HG02588 (cell line): Measurements from ENCODE around the gene LOXL4.
"Not testable (repeated sequence)": the region's sequence is repeated elsewhere in the genome, so short reads cannot be mapped to it uniquely, and the experiment has no call there.

Source experiments
- ATAC-seq: cut with Tn5 transposase; IDR thresholded peaks from one replicate; pipeline ENCODE4 v1.9.1; 2021; ENCODE audit warnings: mild to moderate bottlenecking, moderate library complexity; ENCODE audit not compliant: unreplicated experiment

LOXL4 gene

GRCh38 chr10:98248018-98248417, 20.0 kb downstream of the LOXL4 start:
- no peak for ATAC-seq

DNA sequence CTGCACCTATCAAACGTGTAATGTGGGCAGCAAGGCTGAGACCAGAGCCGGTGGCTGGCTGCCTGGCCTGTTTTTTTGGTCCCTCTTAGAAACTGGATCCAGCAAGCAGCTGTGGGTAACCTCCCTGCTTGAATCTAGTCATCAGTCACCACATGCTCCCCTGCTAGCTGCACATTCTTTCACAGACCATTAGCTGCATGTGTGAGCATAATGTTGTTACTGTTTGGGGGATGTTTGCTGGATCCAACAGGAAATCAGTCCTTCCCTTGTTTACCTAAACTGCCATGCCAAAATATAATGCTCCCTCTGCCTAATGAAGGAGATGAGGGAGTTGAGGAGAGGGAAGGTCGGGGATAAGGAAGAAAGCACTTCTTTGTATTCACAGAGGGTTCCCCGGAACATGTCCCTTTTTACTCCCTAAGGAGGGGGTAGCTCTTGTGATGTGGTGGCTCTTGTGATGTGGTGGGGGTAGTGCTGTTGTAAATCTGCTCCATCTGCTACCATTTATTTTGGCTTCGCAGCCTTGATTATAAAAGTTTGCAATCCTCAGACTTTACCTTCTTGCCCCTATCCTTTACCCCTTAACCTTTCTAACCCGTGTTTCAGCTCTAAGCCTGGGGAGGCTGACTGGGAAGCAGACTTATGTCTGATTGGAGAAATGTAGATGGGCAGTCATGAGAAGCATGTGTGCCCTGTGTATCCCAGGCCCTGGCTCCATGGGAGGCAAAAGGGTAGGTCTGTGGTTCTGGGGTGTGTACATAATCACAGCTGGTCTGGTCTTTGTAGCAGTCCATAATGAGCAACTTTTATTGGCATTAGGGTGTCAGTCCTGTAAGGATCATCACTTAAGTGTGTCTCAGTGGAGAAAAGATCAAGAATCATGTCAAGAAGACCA, 20.8 kb downstream of the LOXL4 start:
- no peak for ATAC-seq

DNA sequence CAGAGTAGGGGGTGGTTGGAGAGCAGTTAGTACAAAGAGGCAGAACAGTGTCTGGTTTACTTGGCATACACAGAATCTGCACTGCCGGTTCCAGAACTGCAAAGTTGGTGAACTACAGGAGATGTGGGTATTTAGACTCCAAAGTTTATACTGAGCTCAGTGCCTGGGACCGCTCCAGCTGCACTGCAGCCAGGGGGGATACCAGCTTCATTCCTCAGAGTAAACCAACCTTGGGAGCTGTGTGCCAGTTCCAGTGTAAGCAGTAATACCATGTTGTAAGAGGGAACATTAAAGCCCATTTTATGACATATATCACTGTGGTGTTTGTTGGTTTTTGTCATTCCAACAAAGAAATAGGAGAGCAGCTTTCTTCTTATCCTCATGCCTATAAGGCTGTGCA, 23.4 kb downstream of the LOXL4 start:
- ATAC-seq = no peak

GRCh38 chr10:98244141-98244540, 23.9 kb downstream of the LOXL4 start:
- no peak for ATAC-seq

GRCh38 chr10:98242823-98243222, 25.2 kb downstream of the LOXL4 start:
- ATAC-seq = no peak

DNA sequence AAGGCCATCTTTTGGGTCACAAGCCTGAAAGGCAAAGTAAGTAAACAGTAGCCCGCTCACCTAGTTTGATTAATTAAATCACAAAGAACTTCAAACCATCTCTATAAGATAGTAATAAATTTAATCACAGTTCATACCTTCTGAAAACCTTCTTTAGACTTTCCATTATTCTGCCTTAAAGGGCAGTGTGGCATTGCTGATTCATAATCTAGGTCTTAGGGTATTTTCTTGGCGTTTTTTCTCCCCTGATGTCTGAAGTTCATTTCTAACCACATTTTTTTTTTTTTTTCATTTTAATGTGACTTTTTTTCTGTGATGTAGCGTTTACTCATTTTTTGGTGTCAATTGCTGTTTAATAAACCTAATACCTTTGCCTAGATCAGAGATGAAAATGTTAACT, 27.5 kb downstream of the LOXL4 start:
- ATAC-seq = no peak

DNA sequence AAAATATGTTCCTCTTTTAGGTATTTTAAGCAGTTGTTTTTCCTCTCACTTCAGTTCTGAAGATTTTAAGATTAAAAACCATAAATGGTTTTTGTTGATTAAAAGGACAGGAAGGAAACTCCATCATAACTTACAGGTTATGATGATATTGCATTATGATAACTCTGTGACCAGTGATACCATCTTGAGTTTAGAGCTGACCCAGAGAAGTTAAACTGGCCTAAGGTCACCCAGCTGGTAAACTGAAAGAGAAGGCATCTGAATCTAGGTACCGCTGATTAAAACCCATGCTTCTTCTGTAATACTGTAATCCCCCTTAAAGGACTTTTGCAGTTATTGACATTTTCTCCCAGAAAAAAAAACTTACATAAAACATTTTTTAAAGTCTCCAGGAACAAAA, 29.6 kb downstream of the LOXL4 start:
- no peak for ATAC-seq

DNA sequence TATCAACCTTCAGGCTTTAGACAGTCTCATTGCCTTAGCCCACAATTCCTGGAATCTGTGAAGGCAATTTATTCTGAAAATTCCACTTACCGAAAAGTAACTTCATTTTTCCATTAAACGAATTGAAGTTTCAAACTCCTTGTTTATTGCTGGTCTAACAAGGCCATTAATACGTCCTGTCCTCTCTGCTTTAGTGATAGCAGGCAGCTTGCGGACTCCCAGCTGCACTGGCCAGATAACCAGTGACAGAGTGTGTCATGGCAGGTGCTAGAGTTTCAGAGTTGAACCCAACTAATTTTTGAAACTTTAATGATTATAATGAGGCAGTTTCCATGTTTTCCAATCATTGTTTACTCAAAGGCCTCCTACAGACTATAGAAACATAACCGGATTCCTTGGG, 31.1 kb downstream of the LOXL4 start:
- ATAC-seq = no peak

GRCh38 chr10:98235846-98236245, 32.1 kb downstream of the LOXL4 start:
- no peak for ATAC-seq

DNA sequence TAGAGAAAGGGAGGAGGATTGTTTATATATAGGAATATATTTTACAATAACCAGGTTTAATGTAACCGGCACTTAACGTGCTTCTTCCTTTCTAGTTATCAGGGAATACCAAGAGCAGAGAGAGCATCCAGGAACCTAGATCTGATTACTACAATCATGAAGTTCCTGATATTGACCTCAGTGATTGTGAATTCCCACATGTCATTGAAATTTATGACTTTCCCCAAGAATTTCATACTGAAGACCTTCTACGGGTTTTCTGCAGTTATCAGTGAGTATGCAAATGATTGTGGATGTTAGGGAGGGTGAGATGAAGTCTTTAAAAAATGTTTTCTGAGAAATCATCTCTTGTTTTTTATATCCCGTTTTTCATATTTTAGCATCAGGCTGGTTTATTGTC, 36.6 kb downstream of the LOXL4 start:
- no peak for ATAC-seq

GRCh38 chr10:98228266-98228665, 39.7 kb downstream of the LOXL4 start:
- not testable (repeated sequence) for ATAC-seq

GRCh38 chr10:98227713-98228112, 40.3 kb downstream of the LOXL4 start:
- not testable (repeated sequence) for ATAC-seq

DNA sequence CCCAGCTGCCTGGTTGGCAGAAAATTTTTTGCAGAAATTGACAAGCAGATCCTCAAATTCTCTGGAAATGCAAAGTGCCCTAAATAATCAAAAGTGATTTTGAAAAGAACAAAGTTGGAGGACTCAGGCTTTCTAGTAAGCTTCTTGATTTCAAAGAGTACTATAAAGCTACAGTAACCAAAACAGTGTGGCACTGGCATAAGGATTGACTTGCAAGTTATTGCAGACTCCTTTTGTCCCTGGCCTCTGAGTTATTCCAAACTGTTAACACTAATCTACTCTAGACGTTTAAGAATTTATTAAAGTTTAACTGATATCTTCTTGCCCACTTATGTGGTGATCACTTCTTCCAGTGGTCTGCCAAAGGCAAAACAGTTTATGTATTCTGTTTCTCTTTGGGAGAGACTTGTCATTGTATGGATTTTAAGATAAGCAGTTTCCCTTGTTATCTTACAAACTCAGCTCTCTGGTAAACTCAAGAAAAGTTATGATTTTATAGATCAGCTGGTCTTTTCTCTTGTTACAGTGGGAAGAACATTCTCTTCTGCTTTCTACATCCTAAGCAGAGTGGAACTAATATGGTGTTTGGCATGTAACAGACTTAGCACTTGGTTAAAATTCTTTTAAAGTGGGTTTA, 41.4 kb downstream of the LOXL4 start:
- no peak for ATAC-seq

DNA sequence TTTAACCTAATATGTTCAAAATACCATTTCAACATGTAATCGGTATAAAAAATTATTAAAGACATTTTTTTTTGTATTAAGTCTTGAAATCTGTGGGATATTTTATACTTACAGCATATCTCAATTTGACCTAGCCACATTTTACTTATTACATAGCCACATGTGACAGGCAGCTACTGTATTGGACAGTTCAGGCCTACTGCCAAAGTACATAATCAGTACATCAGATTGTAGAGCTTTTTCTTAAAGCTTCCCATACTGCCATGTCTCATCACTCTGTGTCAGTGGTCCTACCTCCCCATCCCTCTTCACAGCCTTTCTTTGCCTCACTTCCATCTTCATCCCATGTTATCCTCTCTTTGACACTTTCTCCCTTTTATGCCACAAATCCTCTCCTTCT, 43.0 kb downstream of the LOXL4 start:
- no peak for ATAC-seq

DNA sequence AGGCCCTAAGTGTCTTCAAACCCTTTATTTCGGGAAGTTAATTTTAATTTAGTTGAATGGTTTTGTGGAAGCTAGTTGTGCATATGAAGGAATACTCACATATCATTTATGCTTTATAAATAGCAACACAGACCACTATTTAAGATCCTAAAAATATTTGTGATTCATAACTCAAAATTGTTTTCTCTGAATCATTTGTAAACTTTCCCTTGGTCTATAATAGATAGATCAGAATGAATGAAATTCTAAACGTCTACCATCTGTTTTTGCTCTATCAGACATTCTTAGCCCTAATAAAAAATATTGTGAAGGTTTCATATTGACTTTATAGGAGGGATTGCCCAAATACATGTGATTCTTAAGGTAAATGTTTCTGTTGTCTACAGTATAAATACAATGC, 43.5 kb downstream of the LOXL4 start:
- ATAC-seq = no peak

GRCh38 chr10:98223874-98224273, 44.1 kb downstream of the LOXL4 start:
- no peak for ATAC-seq

- ATAC-seq = no peak
These were observed 50.2 kb downstream of the LOXL4 start for GRCh38 chr10:98217801-98218200.

DNA sequence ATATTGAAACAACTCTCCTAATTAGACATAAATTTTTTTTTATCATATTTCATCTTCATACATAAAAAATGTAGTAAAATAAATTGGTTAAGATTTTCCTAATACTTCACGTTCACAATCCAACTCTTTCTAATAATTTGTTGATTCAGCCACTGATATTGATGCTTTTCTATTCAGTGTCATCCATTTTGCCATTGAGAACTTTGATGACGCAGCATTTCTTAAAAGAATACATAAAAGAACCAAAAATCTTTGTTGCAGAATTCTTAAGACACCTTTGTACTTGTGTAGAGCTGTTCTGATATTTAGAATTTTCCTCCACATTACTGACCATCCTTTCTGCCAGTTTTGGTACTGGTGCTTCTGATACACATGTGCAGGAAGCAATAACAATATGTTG, 52.6 kb downstream of the LOXL4 start:
- ATAC-seq = no peak

DNA sequence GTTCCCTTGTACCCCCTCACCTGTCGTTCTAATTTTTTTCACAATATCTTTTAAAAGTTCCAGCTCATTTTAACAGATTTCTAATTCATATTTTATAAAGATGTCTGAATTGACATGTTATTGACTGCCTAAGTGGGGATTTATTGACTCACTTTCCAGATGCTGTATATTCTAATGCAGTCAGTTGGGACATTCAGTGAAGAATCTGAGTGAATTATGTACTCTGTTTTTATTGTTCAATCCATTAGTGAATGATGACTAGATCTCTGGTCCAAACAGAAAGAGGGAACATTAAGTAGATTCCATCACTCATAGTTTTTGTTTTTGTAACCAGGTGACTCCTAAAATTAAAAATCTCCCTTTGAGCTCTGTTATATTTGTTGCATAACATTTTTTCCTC, 54.3 kb downstream of the LOXL4 start:
- ATAC-seq = no peak

DNA sequence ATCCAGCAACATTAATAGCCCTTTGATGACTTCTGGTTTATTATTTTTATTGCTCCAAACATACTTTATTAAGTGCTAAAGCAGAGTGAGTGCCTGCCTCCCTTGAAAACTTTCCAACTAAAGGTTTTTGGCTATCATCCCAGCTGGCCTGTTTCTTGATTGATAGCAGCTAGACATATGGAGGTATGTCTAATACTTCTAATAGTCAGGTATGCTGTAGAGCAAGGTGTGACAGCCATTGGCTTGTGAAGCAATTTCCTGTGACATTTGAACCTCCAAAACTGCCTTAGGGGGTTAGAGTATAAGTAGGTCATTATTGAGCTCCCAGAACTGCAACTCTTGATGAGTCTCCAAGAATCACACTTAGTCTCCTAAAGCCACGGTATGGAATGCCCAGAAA, 55.8 kb downstream of the LOXL4 start:
- ATAC-seq = no peak

DNA sequence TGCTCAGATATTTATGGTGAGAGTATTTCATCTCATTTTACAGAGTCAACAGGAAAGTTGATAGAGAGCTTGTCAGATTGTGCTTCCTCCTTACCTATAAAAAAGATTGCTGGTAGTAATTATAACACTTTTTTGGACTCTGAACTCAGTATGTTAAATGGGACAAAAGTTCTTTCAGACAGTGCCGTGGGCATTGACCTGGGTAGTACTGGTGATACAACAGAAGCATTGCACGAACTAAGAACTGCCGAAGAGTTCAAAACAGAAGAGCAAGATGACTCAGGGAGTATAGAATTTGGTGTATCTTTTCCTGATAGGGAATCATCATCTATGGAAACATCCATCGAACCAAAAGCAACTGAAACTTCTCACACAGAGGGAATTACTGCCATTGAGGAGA, 58.6 kb downstream of the LOXL4 start:
- ATAC-seq = no peak

- no peak for ATAC-seq
These were observed 59.1 kb downstream of the LOXL4 start for GRCh38 chr10:98208925-98209324.
